ENCODE data around the gene PDRG1. TPM values are rescaled to one million over a fixed set of nuclear protein-coding genes. Genes with fewer than 3 reads are reported as not detected.

Gene PDRG1
- total and polyA plus RNA-seq, 2 donors (not counting 3 experiments of a cell fraction or from before 2014, with no cell fraction given) = 14.6 to 17.0 TPM

DNA sequence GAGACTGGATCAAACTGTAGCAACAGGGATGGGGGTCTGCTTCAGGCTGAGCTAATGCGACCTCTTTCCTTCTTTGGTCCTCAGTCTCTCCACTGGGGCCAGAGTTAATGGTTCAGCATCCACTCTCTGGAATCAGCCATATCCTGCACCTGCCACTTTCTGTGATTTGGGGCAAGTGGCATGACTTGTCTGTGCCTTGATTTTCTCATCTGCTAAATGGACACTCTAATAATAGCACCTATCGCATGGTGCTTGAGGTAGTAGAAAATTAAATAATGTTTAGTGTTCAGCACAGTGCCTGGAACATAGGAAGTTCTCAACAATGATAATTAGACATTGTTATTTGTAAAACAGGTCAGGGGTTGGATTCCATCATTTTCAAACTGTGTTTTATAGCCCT, 22.4 kb upstream of the PDRG1 start:
- intact Hi-C loops (cut with micrococcal nuclease) (no loop called here), dilution Hi-C loops (cut with MboI; ENCODE audit: extremely low pct_ligation_motif_present, low sequenced_read_pairs) (no loop called here)
- no peaks in the 10 kb centered on the region for H4K20me1 ChIP-seq (replicated peaks; ENCODE audit: control insufficient read depth, extremely low read depth, insufficient read depth, low read length)
- H3K9me3 ChIP-seq (replicated peaks; ENCODE audit: control insufficient read depth, insufficient read depth, low read length) = no peaks in the 10 kb centered on the region
- peaks cover 3 to 11% of the 10 kb centered on the region in 2 experiments for H3K27me3 ChIP-seq (ENCODE audit: control insufficient read depth in 2 of 2, insufficient read depth in 2 of 2, low read length in 2 of 2)
- H3K4me3 ChIP-seq (replicated peaks in 1 of 3; ENCODE audit: insufficient read depth in 1 of 3, low read depth in 1 of 3, low read length in 3 of 3) = no peak overlapping the region
- H3K27ac ChIP-seq (ENCODE audit: insufficient read depth, low read depth, low read length) = no peak overlapping the region
- no peaks in the 10 kb centered on the region for H3K4me1 ChIP-seq (ENCODE audit: control insufficient read depth, extremely low read depth, insufficient read depth, low read length)
- H3K36me3 ChIP-seq (ENCODE audit: control insufficient read depth in 2 of 2, extremely low read depth in 1 of 2, insufficient read depth in 2 of 2, low read length in 2 of 2) = no peaks in the 10 kb centered on the region
- no peak overlapping the region for H3K9ac ChIP-seq (replicated peaks; ENCODE audit: extremely low read depth, insufficient read depth, low read length)
- TF ChIP-seq GATA2 (IDR thresholded peaks at IDR 0.05; ENCODE audit: insufficient read depth, insufficient read length, low read depth, low read length) (no peak), FOS (IDR thresholded peaks at IDR 0.05; ENCODE audit: borderline replicate concordance, insufficient read depth, low read length) (no peak), JUN (IDR thresholded peaks at IDR 0.05; ENCODE audit: borderline replicate concordance, insufficient read depth, insufficient read length, low read depth) (no peak), POLR2AphosphoS5 (IDR thresholded peaks at IDR 0.05; ENCODE audit: insufficient read depth, low read depth, low read length) (no peak), MAX (IDR thresholded peaks at IDR 0.05; ENCODE audit: insufficient read depth, insufficient read length) (no peak)
- ChIA-PET CTCF (no interaction called here), POLR2A (no interaction called here)
- H3K79me2 ChIP-seq (ENCODE audit: control insufficient read depth, insufficient read depth, low read length) = no peaks in the 10 kb centered on the region
- DNase-seq (ENCODE audit: low read depth, low spot score) = no peak
- no peak for FAIRE-seq
- H3K4me2 ChIP-seq (ENCODE audit: insufficient read depth, low read length) = no peak overlapping the region
- H3K9me1 ChIP-seq (replicated peaks; ENCODE audit: control insufficient read depth, extremely low read depth, insufficient read depth, low read length) = no peaks in the 10 kb centered on the region
- H2AFZ ChIP-seq (ENCODE audit: low read depth, low read length) = no peak overlapping the region
- no TSS peak for BruUV-seq (replicated peaks)

- POLR2A ChIA-PET = no interaction called here
- no peak for DNase-seq (ENCODE audit: low read depth, low spot score)
- Histone ChIP-seq H3K79me2 (ENCODE audit: control insufficient read depth, insufficient read depth, low read length) (no peaks in the 10 kb centered on the region), H3K9me3 (replicated peaks; ENCODE audit: control insufficient read depth, insufficient read depth, low read length) (no peaks in the 10 kb centered on the region), H3K4me2 (ENCODE audit: insufficient read depth, low read length) (no peak overlapping the region), H2AFZ (ENCODE audit: low read depth, low read length) (no peak overlapping the region), H3K9ac (replicated peaks; ENCODE audit: extremely low read depth, insufficient read depth, low read length) (no peak overlapping the region), H4K20me1 (replicated peaks; ENCODE audit: control insufficient read depth, extremely low read depth, insufficient read depth, low read length) (no peaks in the 10 kb centered on the region), H3K4me1 (ENCODE audit: control insufficient read depth, extremely low read depth, insufficient read depth, low read length) (no peaks in the 10 kb centered on the region), H3K4me3 (replicated peaks in 1 of 3; ENCODE audit: insufficient read depth in 1 of 3, low read depth in 1 of 3, low read length in 3 of 3) (no peak overlapping the region), H3K27me3 (ENCODE audit: control insufficient read depth in 2 of 2, insufficient read depth in 2 of 2, low read length in 2 of 2) (peaks cover 6 to 11% of the 10 kb centered on the region in 2 experiments), H3K36me3 (ENCODE audit: control insufficient read depth in 2 of 2, extremely low read depth in 1 of 2, insufficient read depth in 2 of 2, low read length in 2 of 2) (no peaks in the 10 kb centered on the region), H3K27ac (ENCODE audit: insufficient read depth, low read depth, low read length) (no peak overlapping the region), H3K9me1 (replicated peaks; ENCODE audit: control insufficient read depth, extremely low read depth, insufficient read depth, low read length) (no peaks in the 10 kb centered on the region)
- dilution Hi-C loops (cut with MboI; ENCODE audit: extremely low pct_ligation_motif_present, low sequenced_read_pairs) = no loop called here
- no TSS peak for BruUV-seq (replicated peaks)
- intact Hi-C loops (cut with micrococcal nuclease) = no loop called here
- CTCF ChIA-PET = interaction anchor here (1.8 kb wide), 1 partner anchor 21 kb away, joined by 5 read pairs; the partner anchor contains the start of gene PDRG1
- TF ChIP-seq MAX (IDR thresholded peaks at IDR 0.05; ENCODE audit: insufficient read depth, insufficient read length) (no peak), MYC (IDR thresholded peaks at IDR 0.05; ENCODE audit: low read depth, low read length) (no peak), FOS (IDR thresholded peaks at IDR 0.05; ENCODE audit: borderline replicate concordance, insufficient read depth, low read length) (no peak), POLR2A (IDR thresholded peaks at IDR 0.05; ENCODE audit: low read depth, low read length) (no peak), EZH2 (IDR thresholded peaks at IDR 0.05; ENCODE audit: borderline replicate concordance, low read depth, low read length, severe bottlenecking) (no peak), POLR2AphosphoS5 (IDR thresholded peaks at IDR 0.05; ENCODE audit: insufficient read depth, low read depth, low read length) (no peak), JUN (IDR thresholded peaks at IDR 0.05; ENCODE audit: borderline replicate concordance, insufficient read depth, insufficient read length, low read depth) (no peak), GATA2 (IDR thresholded peaks at IDR 0.05; ENCODE audit: insufficient read depth, insufficient read length, low read depth, low read length) (no peak)
- TF ChIP-seq, protein P1, sequence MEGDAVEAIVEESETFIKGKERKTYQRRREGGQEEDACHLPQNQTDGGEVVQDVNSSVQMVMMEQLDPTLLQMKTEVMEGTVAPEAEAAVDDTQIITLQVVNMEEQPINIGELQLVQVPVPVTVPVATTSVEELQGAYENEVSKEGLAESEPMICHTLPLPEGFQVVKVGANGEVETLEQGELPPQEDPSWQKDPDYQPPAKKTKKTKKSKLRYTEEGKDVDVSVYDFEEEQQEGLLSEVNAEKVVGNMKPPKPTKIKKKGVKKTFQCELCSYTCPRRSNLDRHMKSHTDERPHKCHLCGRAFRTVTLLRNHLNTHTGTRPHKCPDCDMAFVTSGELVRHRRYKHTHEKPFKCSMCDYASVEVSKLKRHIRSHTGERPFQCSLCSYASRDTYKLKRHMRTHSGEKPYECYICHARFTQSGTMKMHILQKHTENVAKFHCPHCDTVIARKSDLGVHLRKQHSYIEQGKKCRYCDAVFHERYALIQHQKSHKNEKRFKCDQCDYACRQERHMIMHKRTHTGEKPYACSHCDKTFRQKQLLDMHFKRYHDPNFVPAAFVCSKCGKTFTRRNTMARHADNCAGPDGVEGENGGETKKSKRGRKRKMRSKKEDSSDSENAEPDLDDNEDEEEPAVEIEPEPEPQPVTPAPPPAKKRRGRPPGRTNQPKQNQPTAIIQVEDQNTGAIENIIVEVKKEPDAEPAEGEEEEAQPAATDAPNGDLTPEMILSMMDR (IDR thresholded peaks at IDR 0.05; ENCODE audit: extremely low read depth in 1 of 2, insufficient read depth in 1 of 2, low read depth in 1 of 2, low read length in 2 of 2) = no peak
- no peak for FAIRE-seq
These were observed 20.7 kb upstream of the PDRG1 start for GRCh38 chr20:31972471-31973021.
